ENCODE data around the gene POLA1.

The POLA1 gene

GRCh38 chrX:25007059-25008053, 313.6 kb downstream of the POLA1 start:
- no peak for ATAC-seq
- no peak for TF ChIP-seq TOX (CRISPR knock-in tag; IDR thresholded peaks at IDR 0.05; ENCODE audit: borderline replicate concordance)
- TF ChIP-seq CSDC2 (CRISPR knock-in tag; IDR thresholded peaks at IDR 0.05): no peak

DNA sequence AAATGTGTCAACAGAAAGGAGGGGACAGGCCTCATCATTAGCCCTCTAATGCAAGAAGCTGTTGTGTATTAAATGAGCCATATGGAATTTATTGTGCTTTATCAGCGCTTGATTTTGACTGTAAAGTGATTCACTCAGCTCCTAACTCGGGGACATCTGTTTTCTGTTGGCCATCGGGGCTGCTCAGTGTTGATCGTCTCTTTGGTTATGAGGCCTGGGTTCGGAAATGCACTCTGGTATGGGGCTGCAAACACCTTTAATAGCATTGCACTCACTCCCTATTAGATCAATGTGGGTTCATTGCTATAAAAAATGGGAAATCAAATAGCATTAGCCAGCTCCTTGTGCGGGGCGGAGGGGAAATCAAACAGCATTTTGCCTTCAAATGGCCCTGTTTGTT, 315.7 kb downstream of the POLA1 start:
- TF ChIP-seq TCF4 (CRISPR knock-in tag; IDR thresholded peaks at IDR 0.05; ENCODE audit: borderline replicate concordance) (peak; percentile 91), GLIS3 (CRISPR knock-in tag; IDR thresholded peaks at IDR 0.05) (no peak), RARB (CRISPR knock-in tag; IDR thresholded peaks at IDR 0.05) (no peak), ZNF565 (CRISPR knock-in tag; conservative IDR thresholded peaks at IDR 0.05; ENCODE audit: low read depth) (no peak), ISL1 (CRISPR knock-in tag; IDR thresholded peaks at IDR 0.05) (no peak)
- TF ChIP-seq, protein P1, sequence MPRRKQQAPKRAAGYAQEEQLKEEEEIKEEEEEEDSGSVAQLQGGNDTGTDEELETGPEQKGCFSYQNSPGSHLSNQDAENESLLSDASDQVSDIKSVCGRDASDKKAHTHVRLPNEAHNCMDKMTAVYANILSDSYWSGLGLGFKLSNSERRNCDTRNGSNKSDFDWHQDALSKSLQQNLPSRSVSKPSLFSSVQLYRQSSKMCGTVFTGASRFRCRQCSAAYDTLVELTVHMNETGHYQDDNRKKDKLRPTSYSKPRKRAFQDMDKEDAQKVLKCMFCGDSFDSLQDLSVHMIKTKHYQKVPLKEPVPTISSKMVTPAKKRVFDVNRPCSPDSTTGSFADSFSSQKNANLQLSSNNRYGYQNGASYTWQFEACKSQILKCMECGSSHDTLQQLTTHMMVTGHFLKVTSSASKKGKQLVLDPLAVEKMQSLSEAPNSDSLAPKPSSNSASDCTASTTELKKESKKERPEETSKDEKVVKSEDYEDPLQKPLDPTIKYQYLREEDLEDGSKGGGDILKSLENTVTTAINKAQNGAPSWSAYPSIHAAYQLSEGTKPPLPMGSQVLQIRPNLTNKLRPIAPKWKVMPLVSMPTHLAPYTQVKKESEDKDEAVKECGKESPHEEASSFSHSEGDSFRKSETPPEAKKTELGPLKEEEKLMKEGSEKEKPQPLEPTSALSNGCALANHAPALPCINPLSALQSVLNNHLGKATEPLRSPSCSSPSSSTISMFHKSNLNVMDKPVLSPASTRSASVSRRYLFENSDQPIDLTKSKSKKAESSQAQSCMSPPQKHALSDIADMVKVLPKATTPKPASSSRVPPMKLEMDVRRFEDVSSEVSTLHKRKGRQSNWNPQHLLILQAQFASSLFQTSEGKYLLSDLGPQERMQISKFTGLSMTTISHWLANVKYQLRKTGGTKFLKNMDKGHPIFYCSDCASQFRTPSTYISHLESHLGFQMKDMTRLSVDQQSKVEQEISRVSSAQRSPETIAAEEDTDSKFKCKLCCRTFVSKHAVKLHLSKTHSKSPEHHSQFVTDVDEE (CRISPR knock-in tag; IDR thresholded peaks at IDR 0.05): peak; percentile 78; the same call in 1 of the 2 replicates
- ATAC-seq: peak; percentile 54; the same call in 2 of the 3 replicates

GRCh38 chrX:25010784-25011588, 317.3 kb downstream of the POLA1 start:
- no peak for TF ChIP-seq POU6F1 (CRISPR knock-in tag; IDR thresholded peaks at IDR 0.05; ENCODE audit: borderline replicate concordance, low read depth)
- no peak for TF ChIP-seq ZC3H10 (CRISPR knock-in tag; IDR thresholded peaks at IDR 0.05)
- ATAC-seq: no peak

DNA sequence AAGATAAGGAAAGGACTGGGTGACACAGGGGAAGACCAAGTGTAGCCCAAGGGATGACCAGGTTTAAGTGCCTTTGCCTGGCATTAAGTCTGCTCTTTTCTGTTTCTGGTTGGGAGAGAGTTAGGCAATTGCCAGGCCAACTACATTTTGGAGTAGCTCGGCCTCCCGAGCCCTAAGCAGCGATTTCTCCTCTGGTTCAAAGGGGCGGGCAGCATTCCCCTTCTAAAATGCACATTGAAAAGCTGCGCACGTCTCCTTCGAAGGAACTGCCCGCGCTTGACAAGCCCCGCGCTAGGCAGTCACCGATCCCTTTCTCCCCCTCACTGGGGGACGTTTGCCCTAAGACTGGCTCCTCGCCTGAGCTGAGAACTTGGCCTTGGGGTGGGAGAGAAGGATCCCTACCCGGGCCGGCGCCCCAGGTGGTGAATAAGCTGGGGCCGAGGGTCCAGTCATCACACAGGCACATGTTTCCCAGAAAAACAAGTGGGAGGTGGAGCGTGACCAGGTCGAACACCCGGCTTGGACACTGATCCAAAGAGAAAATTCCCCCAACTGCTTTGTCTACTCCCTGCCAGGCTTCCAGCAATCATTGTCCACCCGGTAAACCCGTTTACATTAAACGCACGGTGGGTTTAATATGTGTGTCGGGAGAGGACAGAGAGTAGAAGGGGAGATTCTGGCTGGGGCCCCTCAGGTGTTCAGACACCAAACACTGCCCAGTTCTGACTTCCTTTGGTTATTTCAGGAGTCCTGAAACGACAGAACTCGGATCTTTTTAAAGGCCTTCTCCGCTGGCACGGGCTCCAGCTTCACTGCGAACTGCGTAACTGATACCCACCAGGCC, 318.1 kb downstream of the POLA1 start:
- TF ChIP-seq, protein P2, sequence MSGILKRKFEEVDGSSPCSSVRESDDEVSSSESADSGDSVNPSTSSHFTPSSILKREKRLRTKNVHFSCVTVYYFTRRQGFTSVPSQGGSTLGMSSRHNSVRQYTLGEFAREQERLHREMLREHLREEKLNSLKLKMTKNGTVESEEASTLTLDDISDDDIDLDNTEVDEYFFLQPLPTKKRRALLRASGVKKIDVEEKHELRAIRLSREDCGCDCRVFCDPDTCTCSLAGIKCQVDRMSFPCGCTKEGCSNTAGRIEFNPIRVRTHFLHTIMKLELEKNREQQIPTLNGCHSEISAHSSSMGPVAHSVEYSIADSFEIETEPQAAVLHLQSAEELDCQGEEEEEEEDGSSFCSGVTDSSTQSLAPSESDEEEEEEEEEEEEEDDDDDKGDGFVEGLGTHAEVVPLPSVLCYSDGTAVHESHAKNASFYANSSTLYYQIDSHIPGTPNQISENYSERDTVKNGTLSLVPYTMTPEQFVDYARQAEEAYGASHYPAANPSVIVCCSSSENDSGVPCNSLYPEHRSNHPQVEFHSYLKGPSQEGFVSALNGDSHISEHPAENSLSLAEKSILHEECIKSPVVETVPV (CRISPR knock-in tag; IDR thresholded peaks at IDR 0.05): no peak
- TF ChIP-seq ZNF8 (CRISPR knock-in tag; IDR thresholded peaks at IDR 0.05): no peak
- no peak for TF ChIP-seq ARNTL (CRISPR knock-in tag; IDR thresholded peaks at IDR 0.05; ENCODE audit: borderline replicate concordance, low read depth)
- no peak for TF ChIP-seq ZNF70 (CRISPR knock-in tag; IDR thresholded peaks at IDR 0.05)
- TF ChIP-seq GLIS3 (CRISPR knock-in tag; IDR thresholded peaks at IDR 0.05): no peak
- TF ChIP-seq CSDC2 (CRISPR knock-in tag; IDR thresholded peaks at IDR 0.05): no peak
- no peak for ATAC-seq

DNA sequence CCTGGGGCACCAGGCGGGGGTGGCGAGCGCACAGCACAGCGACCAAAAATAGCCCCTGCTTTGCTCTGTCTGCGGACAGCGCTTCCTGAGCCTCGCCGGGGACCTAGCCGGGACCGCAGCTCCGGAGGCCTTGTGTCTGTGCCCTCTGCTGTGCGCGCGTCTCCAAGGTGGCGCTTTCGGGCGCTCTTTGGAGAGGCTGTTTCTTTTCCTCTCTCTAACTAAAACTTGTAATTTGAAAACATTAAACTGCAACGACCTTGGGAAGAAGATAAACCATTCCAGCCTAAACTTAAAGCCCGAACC, 318.7 kb downstream of the POLA1 start:
- ATAC-seq: peak; percentile 30; the same call in 2 of the 3 replicates
- TF ChIP-seq TCF4 (CRISPR knock-in tag; IDR thresholded peaks at IDR 0.05; ENCODE audit: borderline replicate concordance) (no peak), ZFP3 (CRISPR knock-in tag; IDR thresholded peaks at IDR 0.05) (no peak), ZC3H10 (CRISPR knock-in tag; IDR thresholded peaks at IDR 0.05) (no peak), GLIS3 (CRISPR knock-in tag; IDR thresholded peaks at IDR 0.05) (no peak), TOX (CRISPR knock-in tag; IDR thresholded peaks at IDR 0.05; ENCODE audit: borderline replicate concordance) (no peak), BACH2 (CRISPR knock-in tag; IDR thresholded peaks at IDR 0.05; ENCODE audit: borderline replicate concordance) (no peak), CSDC2 (CRISPR knock-in tag; IDR thresholded peaks at IDR 0.05) (no peak), ARNTL (CRISPR knock-in tag; IDR thresholded peaks at IDR 0.05; ENCODE audit: borderline replicate concordance, low read depth) (no peak), CREB5 (CRISPR knock-in tag; IDR thresholded peaks at IDR 0.05; ENCODE audit: low read depth) (no peak), ISL1 (CRISPR knock-in tag; IDR thresholded peaks at IDR 0.05) (no peak), PATZ1 (CRISPR knock-in tag; IDR thresholded peaks at IDR 0.05; ENCODE audit: borderline replicate concordance) (no peak), SNAI2 (CRISPR knock-in tag; IDR thresholded peaks at IDR 0.05) (no peak), POU6F1 (CRISPR knock-in tag; IDR thresholded peaks at IDR 0.05; ENCODE audit: borderline replicate concordance, low read depth) (no peak)
